ENCODE data around the gene BMP8B.
"Not testable (repeated sequence)": the region's sequence is repeated elsewhere in the genome, so short reads cannot be mapped to it uniquely, and the experiment has no call there.

Gene BMP8B

DNA sequence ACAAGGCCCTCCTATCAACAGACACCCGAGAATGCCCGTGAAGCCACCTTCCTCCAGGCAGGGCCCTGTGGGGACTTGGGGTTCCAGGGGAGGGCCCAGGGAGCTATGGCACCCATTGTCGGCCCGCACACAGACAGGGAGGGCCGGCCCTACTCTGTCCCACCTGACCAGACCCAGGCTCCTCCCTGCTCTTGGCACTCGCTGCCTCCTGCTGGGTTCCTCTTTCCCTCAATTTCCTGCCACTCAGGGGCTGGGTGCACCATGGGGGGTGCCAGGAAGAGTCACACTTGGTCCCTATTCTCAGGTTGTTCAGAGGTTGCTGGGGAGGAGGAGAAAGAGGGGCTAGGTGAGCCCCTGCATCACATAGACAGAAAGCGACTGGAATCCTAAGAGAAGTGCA is 9.5 kb downstream of the BMP8B start:
- TF ChIP-seq ZFX (IDR thresholded peaks at IDR 0.05), result no peak
- TF ChIP-seq, protein P1, sequence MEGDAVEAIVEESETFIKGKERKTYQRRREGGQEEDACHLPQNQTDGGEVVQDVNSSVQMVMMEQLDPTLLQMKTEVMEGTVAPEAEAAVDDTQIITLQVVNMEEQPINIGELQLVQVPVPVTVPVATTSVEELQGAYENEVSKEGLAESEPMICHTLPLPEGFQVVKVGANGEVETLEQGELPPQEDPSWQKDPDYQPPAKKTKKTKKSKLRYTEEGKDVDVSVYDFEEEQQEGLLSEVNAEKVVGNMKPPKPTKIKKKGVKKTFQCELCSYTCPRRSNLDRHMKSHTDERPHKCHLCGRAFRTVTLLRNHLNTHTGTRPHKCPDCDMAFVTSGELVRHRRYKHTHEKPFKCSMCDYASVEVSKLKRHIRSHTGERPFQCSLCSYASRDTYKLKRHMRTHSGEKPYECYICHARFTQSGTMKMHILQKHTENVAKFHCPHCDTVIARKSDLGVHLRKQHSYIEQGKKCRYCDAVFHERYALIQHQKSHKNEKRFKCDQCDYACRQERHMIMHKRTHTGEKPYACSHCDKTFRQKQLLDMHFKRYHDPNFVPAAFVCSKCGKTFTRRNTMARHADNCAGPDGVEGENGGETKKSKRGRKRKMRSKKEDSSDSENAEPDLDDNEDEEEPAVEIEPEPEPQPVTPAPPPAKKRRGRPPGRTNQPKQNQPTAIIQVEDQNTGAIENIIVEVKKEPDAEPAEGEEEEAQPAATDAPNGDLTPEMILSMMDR (conservative IDR thresholded peaks at IDR 0.05), result no peak
- H3K27ac ChIP-seq, result no peak overlapping the region

DNA sequence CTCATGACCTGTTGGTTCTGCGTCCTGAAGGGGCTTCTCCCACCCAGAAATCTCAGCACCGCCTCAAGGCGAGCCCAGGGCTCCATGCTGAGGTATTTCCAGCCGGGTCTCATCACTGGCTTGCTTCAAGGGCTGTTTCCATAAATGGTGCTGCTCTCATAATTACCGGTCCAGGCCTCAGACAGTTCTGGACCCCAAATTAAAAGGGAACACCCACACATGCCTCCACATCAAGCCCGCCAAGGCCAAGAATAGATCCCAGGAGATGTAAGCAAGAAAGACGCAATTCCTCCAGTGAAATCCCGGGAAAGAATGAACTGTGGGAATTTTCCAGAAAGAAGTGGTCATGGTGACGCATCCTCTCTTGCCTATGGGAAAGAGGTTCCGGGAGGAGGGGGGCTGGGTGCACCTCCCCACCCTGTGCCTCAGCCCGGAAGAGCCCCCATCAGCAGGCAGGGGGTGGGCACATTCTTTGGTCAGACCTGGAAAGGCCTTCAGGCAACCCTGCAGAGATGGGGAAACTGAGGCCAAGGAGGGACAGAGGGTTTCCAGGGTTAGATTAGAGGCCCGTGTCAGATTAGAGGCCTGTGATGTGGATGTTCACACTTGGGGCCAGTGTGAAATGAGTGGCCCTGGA is 10.1 kb downstream of the BMP8B start:
- not testable (repeated sequence) for H3K27ac ChIP-seq

DNA sequence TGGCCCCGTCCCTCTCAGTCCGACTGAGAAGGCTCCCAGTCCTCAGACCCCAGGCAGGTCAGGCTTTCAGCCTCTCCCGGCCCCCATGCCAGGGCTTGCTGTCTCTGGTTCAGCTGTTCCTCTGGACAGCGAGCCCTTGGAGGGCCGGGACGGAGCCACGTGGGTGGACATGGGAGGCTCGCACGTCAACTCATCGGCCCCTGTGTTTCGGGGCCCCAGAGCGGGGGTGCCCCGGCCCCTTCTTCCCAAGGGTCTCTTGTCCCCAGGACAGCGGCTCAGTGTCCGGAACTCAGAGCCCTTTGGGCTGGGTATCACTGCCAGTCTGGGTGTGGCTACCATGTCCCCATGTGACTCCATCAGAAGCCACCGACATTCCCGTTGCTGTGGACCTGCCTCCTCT is 10.8 kb downstream of the BMP8B start:
- H3K27ac ChIP-seq, result not testable (repeated sequence)

DNA sequence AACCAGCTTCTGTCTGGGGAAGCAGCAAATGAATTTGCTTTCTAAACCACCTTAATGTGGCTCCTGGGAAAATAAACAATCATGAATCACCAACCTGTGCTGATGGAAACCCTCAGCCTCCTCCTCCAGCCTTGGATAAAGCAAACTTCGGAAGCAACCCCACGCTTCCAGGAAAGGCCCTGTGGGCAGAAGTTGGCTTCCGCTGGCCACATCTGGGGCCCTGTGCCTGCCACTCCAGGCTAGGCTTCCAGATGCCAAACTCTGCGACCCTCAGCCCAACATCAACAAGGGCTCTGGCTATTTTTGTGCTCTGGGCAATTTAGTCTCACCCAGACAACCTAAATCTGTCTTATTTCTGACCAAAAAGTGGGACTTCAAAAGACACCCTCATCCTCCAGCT is 11.4 kb downstream of the BMP8B start:
- TF ChIP-seq, protein P1 (conservative IDR thresholded peaks at IDR 0.05), result no peak
- TF ChIP-seq ZFX (IDR thresholded peaks at IDR 0.05), result no peak

DNA sequence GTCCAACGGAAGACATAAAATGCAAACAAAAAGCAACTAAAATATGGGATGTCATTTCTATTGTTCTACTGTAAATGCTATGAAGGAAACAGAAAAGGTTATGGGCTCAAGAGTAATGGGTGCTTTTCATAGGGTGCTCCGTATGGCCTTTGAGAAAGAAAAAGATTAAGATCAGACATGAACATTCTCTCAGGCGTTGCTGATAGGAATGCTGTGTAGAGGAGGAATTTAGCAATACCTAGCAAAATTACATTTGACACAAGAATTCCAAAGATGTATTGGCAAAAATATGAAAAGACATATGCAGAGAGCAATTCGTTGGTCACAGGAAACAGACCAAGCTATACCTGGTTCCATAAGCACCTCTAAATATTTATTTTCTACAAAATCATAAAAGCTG is 11.8 kb downstream of the BMP8B start:
- no peak for TF ChIP-seq ZFX (IDR thresholded peaks at IDR 0.05)
- TF ChIP-seq, protein P1 (conservative IDR thresholded peaks at IDR 0.05), result no peak
- no peak overlapping the region for H3K27ac ChIP-seq

More for the DNA sequence above, 11.4 kb downstream of the BMP8B start:
- H3K27ac ChIP-seq, result no peak overlapping the region

GRCh38 chr1:39776400-39776713 is 12.3 kb downstream of the BMP8B start:
- no peak overlapping the region for H3K27ac ChIP-seq
- TF ChIP-seq ZFX (IDR thresholded peaks at IDR 0.05), result no peak
- TF ChIP-seq, protein P1 (conservative IDR thresholded peaks at IDR 0.05), result no peak

DNA sequence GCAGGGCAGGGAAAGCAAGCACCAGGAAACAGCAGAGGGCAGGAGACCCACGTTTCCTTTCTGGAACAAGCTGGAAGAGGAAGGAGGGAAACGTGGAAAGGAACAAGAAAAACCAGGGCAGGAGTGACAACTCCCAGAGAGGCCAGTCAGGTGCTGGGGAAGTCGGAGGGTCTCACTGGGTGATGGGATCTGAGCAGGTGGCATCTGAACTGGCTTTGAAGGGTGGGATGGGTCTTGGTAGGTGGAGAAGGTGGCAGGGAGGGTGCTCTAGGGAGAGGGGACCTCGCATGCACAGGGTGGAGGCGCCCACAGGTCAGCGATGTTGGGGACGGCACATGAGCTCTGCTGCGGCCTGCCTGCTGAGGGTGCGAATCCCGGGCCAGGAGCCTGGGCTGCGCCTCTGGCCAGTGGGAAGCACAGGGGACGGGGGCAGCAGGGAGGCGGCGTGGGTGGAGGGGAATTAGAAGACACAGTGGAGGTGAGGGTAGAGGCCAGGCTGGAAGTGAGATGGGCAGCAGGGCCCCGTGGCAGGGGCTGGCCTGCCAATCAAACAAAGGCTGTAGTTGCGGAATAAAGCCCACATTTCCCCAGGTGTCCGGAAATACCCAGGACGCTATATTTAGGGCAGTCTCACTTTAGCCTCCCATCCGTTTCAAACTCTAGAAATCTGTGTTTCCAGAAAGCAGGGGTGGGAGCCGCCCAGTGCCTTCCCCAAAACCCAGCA is 12.8 kb downstream of the BMP8B start:
- not testable (repeated sequence) for H3K27ac ChIP-seq

- H3K27ac ChIP-seq, result not testable (repeated sequence)
These were observed 13.5 kb downstream of the BMP8B start for GRCh38 chr1:39775141-39775540.

DNA sequence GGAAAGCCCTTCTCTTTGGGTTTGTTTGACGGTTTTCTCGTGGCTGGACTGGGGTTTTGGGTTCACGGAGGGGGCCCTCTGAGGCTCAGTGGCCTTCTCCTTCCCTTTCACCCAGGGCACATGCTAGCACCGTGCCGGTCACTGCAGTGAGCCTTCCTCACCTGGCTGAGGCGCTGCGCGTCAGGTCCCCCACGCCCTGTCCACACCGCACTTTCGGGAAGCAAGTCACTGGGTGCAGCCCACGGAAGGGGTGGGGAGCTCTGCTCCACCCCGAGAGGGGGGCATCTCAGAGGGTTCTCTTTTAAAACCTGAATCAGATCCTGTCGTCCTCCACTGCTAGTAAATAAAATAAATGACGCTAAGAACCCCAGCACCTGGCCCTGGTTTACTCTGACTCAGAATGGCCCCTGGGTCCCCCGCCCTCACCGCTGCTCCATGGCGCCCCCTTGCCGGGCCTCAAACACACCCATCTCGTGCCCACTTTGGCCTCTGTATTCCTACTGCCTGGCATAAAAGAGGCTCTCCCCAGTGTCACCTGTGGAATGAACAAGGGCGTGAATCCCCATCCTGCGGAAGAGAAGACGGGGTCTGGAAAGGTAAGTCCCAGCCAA is 15.2 kb downstream of the BMP8B start:
- not testable (repeated sequence) for H3K27ac ChIP-seq

DNA sequence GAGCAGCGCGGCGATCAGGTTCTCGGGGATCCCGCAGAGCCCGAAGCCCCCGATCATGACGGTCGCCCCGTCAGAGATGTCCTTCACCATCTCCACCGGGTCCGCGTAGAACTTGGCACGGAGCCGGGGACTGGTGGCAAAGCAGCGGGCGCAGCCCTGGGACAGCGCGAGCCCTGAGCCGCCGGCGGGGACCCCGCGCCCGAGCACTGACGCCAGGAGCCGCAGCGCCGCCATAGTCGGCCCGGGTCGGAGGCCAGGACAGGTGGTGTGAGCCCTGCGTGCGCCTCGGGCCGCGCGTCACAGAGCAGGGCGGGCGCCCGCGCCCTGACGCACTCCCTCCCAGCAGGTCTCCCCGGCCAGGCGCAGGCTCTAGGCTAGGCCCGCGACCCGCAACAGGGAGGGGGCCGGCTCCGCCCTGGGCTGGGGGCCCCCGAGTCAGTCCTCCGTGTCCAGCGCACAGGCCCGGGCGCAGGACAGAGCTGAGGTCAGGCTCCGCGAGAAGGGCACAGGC is 17.6 kb downstream of the BMP8B start, which contains the start of gene OXCT2:
TSS of gene OXCT2 (minus strand) at position 327 of the 511 bp plus-strand sequence. CDS start at position 234, 93 bp downstream.
- H3K27ac ChIP-seq, result not testable (repeated sequence)

DNA sequence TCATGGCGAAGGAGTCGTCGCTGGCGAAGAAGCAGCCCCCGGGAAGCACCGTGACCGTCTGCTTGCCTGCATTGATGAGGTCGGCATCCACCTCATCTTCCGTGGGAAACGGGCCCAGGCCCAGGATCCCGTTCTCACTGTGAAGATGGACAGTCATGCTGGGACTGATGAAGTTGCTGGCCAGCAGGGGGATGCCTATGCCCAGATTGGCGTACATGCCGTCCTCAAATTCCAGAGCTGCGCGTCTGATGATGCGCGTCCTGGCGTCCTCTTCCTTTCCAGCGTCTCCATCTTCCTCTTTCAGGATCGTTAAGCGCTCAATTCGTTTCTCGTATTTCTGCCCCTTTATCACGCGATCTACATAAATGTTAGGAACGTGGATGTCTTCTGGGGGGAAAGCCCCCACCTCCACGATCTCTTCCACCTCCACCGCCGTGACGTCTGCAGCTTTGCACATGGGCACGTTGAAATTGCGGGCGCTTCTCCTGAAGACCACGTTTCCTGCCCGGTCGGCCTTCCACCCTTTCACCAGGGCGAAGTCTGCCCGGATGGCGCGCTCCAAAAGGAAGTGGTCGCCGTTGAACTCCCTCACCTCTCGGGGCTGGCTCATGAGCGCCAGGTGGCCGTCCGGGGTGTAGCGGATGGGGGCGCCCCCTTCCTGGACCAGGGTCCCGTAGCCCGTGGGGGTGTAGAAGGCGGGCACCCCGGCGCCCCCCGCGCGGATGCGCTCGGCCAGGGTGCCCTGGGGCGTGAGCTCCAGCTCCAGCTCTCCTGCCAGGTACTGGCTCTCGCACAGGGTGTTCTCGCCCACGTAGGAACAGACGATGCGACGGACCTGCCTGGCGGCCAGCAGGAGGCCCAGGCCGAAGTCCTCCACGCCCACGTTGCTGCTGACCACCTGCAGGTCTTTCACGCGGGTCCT is 18.3 kb downstream of the BMP8B start:
- H3K27ac ChIP-seq, result not testable (repeated sequence)

DNA sequence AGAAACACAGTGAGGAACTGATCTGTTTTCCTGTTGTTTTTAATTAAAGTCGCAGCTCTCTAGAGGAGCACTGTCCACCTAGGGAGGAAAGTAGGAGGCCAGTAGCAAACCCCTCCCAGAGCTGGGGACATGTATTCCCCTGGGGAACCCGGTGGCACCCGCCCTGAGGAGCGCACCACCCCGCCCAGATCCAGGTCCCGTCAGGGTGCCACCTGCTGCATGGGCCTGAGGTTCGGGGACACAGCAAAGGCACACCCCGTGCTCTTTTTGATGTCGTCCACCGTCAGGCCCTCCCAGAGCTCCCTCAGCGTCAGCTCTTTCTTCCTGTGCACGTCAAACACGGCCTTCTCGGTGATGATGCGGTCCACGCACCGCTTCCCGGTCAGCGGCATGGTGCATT is 19.2 kb downstream of the BMP8B start:
- not testable (repeated sequence) for H3K27ac ChIP-seq

- H3K27ac ChIP-seq, result not testable (repeated sequence)
These were observed 22.2 kb downstream of the BMP8B start for GRCh38 chr1:39766466-39766865.

- H3K27ac ChIP-seq, result not testable (repeated sequence)
These were observed 24.2 kb downstream of the BMP8B start for GRCh38 chr1:39764512-39764911.
